ENCODE data around the gene BTF3.

Gene BTF3

DNA sequence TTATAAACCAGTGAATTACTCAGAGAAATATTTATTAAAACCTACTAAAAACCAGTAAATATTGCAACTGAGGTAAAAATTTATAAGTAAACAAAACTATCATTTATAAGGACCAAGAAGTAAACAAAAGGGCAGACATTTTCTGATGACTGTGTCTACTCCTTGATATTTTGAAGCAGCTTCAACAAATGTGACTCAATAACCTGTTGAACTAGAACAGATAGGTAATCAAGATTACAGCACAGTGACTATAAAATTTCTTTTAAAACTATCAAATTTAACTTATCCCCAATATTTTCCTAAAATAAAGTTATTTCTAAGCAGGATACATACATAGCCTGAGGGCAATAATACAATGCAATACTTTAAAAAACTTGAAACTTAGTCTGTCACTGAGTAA is 54.4 kb downstream of the BTF3 start:
- TF ChIP-seq, protein P1, sequence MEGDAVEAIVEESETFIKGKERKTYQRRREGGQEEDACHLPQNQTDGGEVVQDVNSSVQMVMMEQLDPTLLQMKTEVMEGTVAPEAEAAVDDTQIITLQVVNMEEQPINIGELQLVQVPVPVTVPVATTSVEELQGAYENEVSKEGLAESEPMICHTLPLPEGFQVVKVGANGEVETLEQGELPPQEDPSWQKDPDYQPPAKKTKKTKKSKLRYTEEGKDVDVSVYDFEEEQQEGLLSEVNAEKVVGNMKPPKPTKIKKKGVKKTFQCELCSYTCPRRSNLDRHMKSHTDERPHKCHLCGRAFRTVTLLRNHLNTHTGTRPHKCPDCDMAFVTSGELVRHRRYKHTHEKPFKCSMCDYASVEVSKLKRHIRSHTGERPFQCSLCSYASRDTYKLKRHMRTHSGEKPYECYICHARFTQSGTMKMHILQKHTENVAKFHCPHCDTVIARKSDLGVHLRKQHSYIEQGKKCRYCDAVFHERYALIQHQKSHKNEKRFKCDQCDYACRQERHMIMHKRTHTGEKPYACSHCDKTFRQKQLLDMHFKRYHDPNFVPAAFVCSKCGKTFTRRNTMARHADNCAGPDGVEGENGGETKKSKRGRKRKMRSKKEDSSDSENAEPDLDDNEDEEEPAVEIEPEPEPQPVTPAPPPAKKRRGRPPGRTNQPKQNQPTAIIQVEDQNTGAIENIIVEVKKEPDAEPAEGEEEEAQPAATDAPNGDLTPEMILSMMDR (IDR thresholded peaks at IDR 0.05; ENCODE audit: control extremely low read depth, extremely low read depth, low read depth, missing control alignments), result no peak
- ChIA-PET CTCF (no interaction called here), POLR2A (no interaction called here)

More for the DNA sequence above, 54.4 kb downstream of the BTF3 start:
- DNase-seq (ENCODE audit: extremely low spot score), result no peak

All from GM10248 (cell line).